ENCODE results near the gene RPS16.

Gene RPS16

DNA sequence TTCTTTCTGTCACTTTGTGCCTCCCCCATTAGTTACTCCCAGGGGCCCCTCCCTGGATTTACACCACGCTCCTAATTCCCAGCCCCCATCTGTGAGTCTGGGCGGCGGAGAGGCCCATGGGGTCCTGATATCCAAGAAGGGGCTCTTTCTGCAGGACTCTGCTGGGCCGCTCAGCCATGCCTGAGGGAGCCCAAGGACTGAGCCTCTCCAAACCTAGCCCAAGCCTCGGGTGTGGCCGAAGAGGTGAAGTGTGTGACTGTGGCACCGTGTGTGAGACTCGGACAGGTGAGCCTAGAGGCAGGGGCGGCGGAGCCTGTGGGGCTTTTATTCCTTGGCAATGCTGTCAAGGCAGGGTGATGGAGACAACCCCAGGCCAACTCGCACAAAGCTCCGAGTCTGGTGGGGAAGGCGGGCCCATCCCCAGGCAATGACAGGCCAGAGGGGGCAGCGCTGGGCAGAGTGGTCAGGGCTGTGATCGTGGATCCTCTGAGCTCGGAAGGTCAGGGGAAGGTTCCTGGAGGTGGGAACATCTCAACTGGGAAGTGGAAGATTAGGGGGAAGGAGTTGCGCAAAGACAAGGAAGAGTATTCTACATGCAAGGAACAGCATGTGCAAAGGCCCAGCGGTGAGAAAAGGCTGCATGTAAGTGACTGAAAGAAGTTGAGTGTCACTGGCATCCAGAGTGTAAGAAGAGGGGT lies 21.7 kb downstream of the RPS16 start:
- no peak for DNase-seq (ENCODE audit: low read depth)
- peak overlapping the region; percentile 65 for H3K4me3 ChIP-seq (ENCODE audit: control insufficient read depth, low read depth, low read length)
- TF ChIP-seq, protein P1, sequence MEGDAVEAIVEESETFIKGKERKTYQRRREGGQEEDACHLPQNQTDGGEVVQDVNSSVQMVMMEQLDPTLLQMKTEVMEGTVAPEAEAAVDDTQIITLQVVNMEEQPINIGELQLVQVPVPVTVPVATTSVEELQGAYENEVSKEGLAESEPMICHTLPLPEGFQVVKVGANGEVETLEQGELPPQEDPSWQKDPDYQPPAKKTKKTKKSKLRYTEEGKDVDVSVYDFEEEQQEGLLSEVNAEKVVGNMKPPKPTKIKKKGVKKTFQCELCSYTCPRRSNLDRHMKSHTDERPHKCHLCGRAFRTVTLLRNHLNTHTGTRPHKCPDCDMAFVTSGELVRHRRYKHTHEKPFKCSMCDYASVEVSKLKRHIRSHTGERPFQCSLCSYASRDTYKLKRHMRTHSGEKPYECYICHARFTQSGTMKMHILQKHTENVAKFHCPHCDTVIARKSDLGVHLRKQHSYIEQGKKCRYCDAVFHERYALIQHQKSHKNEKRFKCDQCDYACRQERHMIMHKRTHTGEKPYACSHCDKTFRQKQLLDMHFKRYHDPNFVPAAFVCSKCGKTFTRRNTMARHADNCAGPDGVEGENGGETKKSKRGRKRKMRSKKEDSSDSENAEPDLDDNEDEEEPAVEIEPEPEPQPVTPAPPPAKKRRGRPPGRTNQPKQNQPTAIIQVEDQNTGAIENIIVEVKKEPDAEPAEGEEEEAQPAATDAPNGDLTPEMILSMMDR (IDR thresholded peaks at IDR 0.05; ENCODE audit: control insufficient read depth, insufficient read depth, low read depth, low read length, missing control alignments), result peak; percentile 43

DNA sequence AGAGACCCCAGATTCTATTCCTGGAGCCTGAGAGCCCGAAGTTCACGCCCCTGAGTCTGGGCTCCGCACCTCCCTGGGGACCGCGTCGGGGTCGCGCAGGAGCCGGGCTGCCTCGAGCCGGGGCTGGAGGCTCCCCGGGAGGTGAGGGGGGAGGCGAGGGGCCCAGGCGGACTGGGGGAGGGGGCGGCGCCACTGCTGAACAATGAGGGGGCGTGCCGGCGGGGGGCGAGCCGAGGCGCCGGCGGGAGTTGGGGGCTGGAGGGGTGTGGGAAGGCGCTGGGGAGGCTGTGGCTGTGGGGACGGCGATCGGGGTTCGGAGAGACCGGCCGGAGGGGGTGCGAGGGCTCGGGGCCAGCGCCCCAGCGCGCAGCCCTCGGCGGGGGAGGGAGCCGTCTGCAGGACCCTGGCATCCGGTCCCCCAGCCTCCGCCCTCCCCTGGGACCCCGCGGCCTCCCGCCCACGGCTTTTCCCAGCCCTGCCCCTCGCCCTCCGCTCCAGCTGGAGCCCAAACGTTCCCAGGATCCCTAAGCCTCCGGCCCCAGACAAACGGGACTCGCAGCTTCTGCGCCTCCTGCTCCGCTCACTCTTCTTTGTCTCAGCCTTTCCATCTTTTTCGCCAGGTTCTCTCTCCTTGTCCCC lies 22.4 kb downstream of the RPS16 start:
- H3K4me3 ChIP-seq (ENCODE audit: control insufficient read depth, low read depth, low read length), result peak overlapping the region; percentile 65
- DNase-seq (ENCODE audit: low read depth), result no peak
- TF ChIP-seq, protein P1 (IDR thresholded peaks at IDR 0.05; ENCODE audit: control insufficient read depth, insufficient read depth, low read depth, low read length, missing control alignments), result no peak

DNA sequence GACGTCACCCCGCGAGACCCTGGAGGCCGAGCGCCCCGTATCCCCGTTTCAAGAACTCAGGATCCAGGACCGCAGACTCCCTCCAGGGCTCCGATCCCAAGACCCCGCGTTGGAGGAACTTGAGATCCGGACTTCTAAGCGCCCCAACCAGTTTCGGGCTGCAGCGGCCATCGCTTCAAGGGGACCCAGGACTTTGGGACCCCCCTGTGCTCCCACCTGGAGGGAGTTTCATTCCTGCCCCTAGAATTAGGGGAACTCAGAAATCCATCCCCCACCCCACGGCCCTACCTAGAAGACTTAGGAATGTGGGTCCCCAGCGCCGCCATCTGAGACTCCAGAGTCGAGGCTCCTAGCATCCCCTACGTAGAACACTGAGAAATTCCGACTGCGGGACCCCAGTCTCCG lies 22.9 kb downstream of the RPS16 start:
- TF ChIP-seq, protein P1 (IDR thresholded peaks at IDR 0.05; ENCODE audit: control insufficient read depth, insufficient read depth, low read depth, low read length, missing control alignments), result no peak
- no peak for DNase-seq (ENCODE audit: low read depth)
- peak overlapping the region; percentile 65 for H3K4me3 ChIP-seq (ENCODE audit: control insufficient read depth, low read depth, low read length)

DNA sequence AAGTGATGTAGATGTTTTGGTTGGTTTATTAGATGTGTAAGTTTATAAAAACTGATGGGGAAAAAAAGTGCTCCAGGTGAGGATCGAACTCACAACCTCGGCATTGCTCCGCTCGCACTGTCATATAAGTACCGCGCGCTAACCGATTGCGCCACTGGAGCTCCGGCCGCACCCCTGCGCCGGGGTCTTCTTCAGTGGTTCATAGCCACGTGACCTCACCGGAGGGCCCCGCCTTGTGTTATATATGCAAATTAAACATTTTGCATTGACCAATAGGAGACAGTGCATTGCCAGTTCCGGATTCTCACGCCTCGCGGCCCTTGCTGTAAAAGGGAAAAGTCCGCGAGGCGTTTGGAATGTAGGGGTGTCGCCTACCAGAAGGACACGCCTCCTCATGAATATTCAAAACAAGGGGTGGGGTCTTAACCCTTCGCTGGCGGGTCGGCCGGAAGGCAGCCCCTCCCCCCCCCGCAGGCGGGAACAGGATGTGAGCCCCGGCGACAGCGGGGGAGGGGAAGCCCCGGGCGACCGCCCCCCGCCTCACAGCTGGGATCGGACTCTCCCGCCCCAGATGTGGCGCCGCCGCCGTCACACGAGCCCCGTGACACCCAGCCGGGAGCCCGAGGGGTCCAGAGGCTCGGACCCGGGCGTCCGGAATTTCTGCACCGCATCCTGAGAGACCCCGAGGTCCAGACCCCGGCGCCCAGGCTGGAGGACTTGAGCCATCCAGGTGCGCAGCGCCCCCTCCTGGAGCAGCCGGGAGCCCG lies 23.5 kb downstream of the RPS16 start, which contains the start of gene PLEKHG2:
Gene PLEKHG2 (plus strand): TSS at position 570 of the 767 bp plus-strand sequence. CDS start 1,418 bp downstream, outside the sequence.
- peak within 1 kb of the TSS; percentile 65 for H3K4me3 ChIP-seq (ENCODE audit: control insufficient read depth, low read depth, low read length)
- TF ChIP-seq, protein P1 (IDR thresholded peaks at IDR 0.05; ENCODE audit: control insufficient read depth, insufficient read depth, low read depth, low read length, missing control alignments), result peak; percentile 87

DNA sequence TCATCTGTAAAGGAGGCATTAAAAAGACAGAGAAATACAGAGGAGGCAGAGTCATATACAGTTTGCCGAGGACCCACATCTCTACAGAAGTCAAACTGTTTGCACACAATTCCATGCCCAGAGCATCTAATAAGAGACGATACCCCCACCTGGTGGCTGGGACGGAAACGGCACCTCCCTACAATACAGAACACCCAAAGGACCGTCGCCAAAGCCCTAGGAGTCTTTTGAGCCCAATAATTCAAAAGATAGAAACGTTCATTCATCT lies 24.0 kb downstream of the RPS16 start:
- no peak overlapping the region for H3K4me3 ChIP-seq (ENCODE audit: control insufficient read depth, low read depth, low read length)
- TF ChIP-seq, protein P1 (IDR thresholded peaks at IDR 0.05; ENCODE audit: control insufficient read depth, insufficient read depth, low read depth, low read length, missing control alignments), result peak; percentile 84
- DNase-seq (ENCODE audit: low read depth), result peak; percentile 76

More for the DNA sequence above, 23.5 kb downstream of the RPS16 start, which contains the start of gene PLEKHG2:
- DNase-seq (ENCODE audit: low read depth), result peak; percentile 99

DNA sequence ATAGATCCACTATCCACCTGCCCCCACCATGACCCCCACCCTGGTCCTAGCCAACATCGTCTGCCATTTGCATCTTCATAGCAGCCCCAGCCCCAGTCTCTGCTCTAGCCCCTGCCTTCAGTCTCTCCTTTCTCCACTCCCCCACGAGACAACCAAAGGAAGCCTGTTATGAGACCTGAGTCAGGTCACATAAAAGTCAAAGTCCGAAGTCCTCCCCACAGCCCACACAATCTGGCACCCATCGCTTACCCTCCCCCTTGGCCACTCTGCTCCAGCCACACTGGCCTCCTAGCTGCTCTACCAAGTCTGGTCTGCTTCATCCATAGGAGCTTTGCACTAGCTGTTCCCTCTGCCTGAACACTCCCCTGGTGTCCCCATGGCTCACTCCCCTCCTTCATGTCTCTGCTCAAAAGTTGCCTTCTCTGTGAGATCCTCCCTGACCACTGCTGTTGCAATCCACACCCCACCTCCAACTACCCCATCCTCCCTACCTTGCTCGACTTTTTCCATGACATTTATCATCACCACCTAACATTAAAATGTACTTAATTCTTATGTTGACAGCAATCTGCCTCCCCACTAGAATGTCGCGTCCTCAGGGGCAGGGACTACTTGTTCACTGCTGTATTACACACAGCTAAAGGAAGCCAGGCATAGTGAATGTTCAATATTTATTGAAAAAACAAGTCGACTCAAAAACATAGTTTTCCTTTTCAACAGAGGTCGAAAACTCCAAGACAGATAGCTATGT lies 24.5 kb downstream of the RPS16 start:
- TF ChIP-seq, protein P1 (IDR thresholded peaks at IDR 0.05; ENCODE audit: control insufficient read depth, insufficient read depth, low read depth, low read length, missing control alignments), result no peak
- DNase-seq (ENCODE audit: low read depth), result no peak
- H3K4me3 ChIP-seq (ENCODE audit: control insufficient read depth, low read depth, low read length), result no peak overlapping the region; the same call in 1 of the 2 replicates
